WERI-Rb-1 (cell line): ENCODE measurements around the gene AJM1.

Experiments used
- DNase-seq: peaks from one replicate; pipeline ENCODE4 v3.0.0-alpha.2; 2020
- H3K27ac ChIP-seq: fragments of 250-450 bp; sonication (Bioruptor Pico); 2 replicates; pipeline ENCODE4 v1.5.1; 2020; ENCODE audit warnings: mild to moderate bottlenecking, moderate library complexity
- H3K27me3 ChIP-seq: fragments of 250-450 bp; sonication (Bioruptor Pico); 2 replicates; pipeline ENCODE4 v1.5.1; 2021; ENCODE audit warnings: mild to moderate bottlenecking, low read depth, moderate library complexity; ENCODE audit not compliant: insufficient read depth, severe bottlenecking
- H3K36me3 ChIP-seq: fragments of 250-450 bp; sonication (Bioruptor Pico); 2 replicates; pipeline ENCODE4 v1.5.1; 2020; ENCODE audit warnings: mild to moderate bottlenecking, moderate library complexity
- H3K4me3 ChIP-seq: 2 replicates; pipeline ENCODE4 v1.5.1; 2011; ENCODE audit warnings: low read depth, mild to moderate bottlenecking, control low read depth, low read length
- H3K9me3 ChIP-seq: fragments of 250-450 bp; sonication (Bioruptor Pico); 2 replicates; pipeline ENCODE4 v1.5.1; 2021; ENCODE audit warnings: mild to moderate bottlenecking, moderate library complexity; ENCODE audit not compliant: severe bottlenecking
- TF ChIP-seq, protein P1 (sequence below): IDR thresholded peaks from 2 replicates; pipeline ENCODE4 v1.5.1; 2011; ENCODE audit warnings: low read depth, mild to moderate bottlenecking, control low read depth, inconsistent platforms, low read length

Gene AJM1

DNA sequence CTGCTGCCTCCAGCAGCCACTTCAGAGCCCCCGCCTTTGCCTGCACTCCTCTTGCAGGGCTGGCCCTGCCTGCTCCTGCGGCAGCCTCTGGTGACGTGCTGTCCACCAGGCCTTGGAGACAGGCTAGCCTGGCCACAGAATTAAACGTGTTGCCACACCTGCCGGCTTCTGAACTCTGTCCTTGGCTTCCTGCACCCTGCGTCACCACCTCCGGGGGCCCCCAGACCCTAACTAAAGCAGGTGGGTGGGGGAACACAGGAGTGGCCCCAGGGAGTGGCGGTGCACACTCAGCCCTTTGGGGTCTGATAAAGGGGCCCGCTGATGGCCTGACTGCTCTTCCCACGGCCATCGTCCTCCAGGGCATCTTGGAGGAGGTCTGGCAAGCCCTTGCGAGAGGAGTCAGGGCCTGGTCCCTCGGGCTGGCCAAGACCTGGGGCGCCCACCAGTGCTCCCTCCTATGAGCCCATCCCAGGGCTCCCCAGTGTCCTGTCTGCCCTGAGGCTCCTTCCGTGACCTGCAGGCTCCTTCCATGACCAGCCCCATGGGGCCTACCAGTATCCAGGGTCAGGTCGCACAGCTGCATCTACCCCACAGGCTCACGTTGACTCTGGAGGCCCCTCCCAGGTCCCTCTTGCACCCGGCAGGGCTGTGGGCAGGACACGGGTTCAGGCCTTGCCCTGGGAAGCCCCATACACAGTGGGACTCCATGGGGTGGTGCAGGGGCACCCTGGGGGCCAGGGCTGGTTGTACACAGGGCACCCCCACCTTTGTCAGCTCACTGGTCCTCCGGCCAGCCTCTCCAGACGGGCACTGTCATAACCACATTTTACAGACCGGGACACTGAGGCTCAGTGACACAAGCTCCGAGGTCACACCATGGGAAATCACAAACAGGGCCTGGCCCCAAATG, 8.8 kb downstream of the AJM1 start:
- DNase-seq: no peak
- peaks cover 41% of the 10 kb centered on the region for H3K36me3 ChIP-seq
- H3K9me3 ChIP-seq: no peaks in the 10 kb centered on the region
- H3K4me3 ChIP-seq: no peak overlapping the region
- TF ChIP-seq, protein P1, sequence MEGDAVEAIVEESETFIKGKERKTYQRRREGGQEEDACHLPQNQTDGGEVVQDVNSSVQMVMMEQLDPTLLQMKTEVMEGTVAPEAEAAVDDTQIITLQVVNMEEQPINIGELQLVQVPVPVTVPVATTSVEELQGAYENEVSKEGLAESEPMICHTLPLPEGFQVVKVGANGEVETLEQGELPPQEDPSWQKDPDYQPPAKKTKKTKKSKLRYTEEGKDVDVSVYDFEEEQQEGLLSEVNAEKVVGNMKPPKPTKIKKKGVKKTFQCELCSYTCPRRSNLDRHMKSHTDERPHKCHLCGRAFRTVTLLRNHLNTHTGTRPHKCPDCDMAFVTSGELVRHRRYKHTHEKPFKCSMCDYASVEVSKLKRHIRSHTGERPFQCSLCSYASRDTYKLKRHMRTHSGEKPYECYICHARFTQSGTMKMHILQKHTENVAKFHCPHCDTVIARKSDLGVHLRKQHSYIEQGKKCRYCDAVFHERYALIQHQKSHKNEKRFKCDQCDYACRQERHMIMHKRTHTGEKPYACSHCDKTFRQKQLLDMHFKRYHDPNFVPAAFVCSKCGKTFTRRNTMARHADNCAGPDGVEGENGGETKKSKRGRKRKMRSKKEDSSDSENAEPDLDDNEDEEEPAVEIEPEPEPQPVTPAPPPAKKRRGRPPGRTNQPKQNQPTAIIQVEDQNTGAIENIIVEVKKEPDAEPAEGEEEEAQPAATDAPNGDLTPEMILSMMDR: no peak
- H3K27ac ChIP-seq: no peak overlapping the region
- H3K27me3 ChIP-seq: no peaks in the 10 kb centered on the region

DNA sequence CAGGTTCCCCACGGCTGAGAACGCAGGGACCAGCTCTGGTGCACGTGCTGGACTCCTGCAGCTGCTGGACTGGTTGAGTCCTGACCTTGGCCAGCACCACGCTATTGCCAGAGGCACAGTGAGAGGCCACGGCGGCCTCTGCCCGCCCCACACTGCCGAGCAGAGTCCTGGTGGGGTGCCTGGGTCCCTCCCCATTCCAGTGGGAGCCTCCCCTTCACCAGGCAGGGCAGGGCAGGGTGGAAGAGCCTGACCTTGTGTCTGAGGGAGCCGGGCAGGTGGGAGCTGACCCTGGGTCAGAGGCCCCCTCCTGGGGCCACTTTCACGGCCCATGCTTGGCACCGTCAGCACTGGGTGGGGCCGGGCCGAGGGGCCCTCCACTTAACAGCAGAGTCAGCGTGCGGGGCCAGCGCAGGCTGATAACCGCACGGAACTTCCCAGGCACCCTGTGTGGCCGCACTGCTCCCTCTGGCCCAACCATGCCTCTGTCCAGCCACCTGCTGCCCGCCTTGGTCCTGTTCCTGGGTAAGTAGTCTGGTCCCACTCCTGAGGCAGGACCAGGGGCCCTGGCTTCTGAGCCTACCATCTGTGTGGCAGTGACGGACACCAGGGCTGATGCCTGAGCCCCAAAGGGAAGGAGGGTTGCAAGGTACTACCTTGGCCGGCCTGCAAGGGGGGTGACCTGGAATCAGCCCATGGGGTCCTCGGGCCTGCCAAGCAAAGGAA, 9.8 kb downstream of the AJM1 start, which contains the start of gene MAMDC4:
Gene MAMDC4 (plus strand): TSS at position 406 of the 723 bp plus-strand sequence. CDS start 71 bp downstream, at position 477.
- Histone ChIP-seq H3K27me3 (no peaks in the 10 kb centered on the region), H3K9me3 (no peaks in the 10 kb centered on the region), H3K36me3 (peaks cover 47% of the 10 kb centered on the region), H3K27ac (no peak within 1 kb of the TSS), H3K4me3 (no peak within 1 kb of the TSS)
- TF ChIP-seq, protein P1: no peak
- no peak for DNase-seq

DNA sequence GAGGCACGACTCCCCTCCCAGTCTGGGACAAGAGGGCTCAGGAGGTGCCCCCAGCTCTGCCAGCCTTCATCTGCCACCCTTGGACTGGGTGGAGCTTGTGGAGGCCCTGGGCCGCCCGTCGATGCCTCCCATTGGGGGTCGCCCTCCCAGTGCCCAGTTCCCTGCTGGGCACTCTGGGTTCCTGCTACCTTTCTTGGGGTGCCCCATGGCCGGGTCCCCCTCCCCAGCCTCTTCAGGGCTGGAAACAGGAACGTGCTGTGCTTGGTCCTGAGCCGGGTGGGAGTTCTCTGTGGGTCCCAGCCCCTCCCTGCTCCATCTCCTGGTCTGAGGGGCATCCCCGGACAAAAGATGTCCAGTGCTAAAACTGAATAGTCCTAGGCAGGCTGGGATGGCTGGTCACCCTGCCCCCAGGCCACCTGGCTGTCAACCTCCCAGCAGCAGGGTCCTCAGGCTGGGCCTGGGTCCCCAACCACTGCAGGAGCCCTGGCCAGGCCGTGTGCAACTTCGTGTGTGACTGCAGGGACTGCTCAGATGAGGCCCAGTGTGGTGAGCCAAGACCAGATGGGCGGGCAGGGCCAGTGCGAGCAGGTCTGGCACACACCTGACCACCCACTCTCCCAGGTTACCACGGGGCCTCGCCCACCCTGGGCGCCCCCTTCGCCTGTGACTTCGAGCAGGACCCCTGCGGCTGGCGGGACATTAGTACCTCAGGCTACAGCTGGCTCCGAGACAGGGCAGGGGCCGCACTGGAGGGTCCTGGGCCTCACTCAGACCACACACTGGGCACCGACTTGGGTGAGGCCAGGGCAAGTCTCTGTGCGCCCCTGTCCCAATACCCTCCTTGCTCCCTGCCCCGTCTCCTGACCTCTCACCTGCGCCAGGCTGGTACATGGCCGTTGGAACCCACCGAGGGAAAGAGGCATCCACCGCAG, 10.7 kb downstream of the AJM1 start:
- H3K27ac ChIP-seq: no peak overlapping the region

DNA sequence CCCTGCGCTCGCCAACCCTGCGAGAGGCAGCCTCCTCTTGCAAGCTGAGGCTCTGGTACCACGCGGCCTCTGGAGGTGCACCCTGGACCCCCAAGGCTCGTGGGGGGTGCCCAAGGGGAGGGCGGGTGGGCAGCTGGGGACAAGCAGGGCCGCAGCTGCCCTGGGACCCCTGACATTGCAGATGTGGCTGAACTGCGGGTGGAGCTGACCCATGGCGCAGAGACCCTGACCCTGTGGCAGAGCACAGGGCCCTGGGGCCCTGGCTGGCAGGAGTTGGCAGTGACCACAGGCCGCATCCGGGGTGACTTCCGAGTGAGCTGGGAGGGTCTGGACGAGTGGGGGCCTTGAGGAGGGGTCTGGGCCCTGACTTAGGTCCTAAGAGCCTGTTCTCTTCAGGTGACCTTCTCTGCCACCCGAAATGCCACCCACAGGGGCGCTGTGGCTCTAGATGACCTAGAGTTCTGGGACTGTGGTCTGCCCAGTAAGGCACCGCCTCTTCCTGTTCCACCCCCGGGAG, 11.4 kb downstream of the AJM1 start:
- Histone ChIP-seq H3K27me3 (no peaks in the 10 kb centered on the region), H3K4me3 (no peak overlapping the region), H3K9me3 (no peaks in the 10 kb centered on the region), H3K36me3 (peaks cover 61% of the 10 kb centered on the region), H3K27ac (no peak overlapping the region)
- DNase-seq: no peak
- TF ChIP-seq, protein P1: no peak

More for the DNA sequence above, 10.7 kb downstream of the AJM1 start:
- TF ChIP-seq, protein P1: no peak
- H3K36me3 ChIP-seq: peaks cover 54% of the 10 kb centered on the region
- H3K27me3 ChIP-seq: no peaks in the 10 kb centered on the region
- no peaks in the 10 kb centered on the region for H3K9me3 ChIP-seq
- H3K4me3 ChIP-seq: no peak overlapping the region
- DNase-seq: no peak
